GM18505 (cell line): ENCODE measurements around the gene BCL11A.
A peak's percentile ranks its signal among the peaks of the same experiment; 100 is the strongest.

Experiments used
- ATAC-seq: cut with Tn5 transposase; IDR thresholded peaks from one replicate; pipeline ENCODE4 v1.9.1; 2021; ENCODE audit not compliant: unreplicated experiment
- POLR2A ChIP-seq: IDR thresholded peaks from 4 replicates; pipeline ENCODE4 v1.6.1; 2011; ENCODE audit warnings: borderline replicate concordance; ENCODE audit not compliant: insufficient read depth, insufficient read length; ENCODE audit errors: extremely low read depth

Gene BCL11A

DNA sequence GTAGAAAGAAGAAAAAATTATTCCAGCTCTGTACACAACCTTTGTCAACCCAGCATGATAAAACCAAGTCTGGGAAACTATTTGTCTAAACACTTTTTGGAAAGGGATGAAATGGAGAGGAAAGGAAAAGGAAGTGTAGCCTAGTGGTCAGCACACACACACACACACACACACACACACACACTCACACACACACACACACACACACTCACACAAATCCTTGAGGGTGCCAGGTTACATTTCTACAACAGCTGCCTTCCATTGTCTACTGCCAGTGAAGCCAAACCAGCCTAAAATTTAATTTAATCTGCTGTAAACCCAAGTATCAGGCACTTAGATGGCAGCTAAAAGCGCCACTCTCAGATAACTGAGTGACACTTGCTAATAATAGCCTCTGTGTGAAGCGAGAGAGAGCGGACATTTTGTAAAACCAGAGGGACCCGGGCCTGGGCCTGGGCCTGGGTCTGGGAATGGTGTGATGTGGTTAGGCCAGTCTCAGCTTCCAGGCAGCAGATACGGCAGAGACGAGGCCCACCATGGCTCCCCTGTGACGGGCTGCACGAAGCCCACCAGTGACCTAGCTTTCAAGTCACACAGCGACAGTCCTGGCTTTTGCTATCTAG lies 32.4 kb downstream of the BCL11A start:
- no peak for TF ChIP-seq POLR2A
- ATAC-seq: no peak

- TF ChIP-seq POLR2A: no peak
- ATAC-seq: no peak
Measured at GRCh38 chr2:60520151-60520876, 33.1 kb downstream of the BCL11A start.

GRCh38 chr2:60519231-60519863 lies 34.1 kb downstream of the BCL11A start:
- ATAC-seq: no peak
- TF ChIP-seq POLR2A: no peak

- no peak for TF ChIP-seq POLR2A
- ATAC-seq: no peak
Measured at GRCh38 chr2:60518567-60518966, 34.9 kb downstream of the BCL11A start.

DNA sequence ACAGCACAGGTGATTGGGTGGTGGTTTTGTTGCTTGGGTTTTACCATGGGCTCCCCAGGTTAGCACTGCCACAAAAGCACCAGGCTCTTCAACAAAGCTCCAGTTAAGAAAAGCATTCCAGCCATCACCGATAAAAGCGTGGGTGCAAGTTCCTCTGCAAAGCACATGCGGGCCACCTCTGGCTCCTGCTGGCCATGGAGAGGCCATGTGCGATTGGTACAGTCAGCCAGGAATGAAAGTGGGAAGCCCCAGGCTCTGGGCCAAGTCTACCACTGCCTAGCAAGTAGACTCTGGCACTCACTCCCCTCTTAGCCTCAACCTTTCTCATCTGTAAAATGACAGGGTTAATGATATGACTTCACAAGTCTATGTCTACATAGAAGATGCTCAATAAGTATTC lies 36.0 kb downstream of the BCL11A start:
- no peak for ATAC-seq
- TF ChIP-seq POLR2A: no peak

GRCh38 chr2:60516826-60517225 lies 36.6 kb downstream of the BCL11A start:
- ATAC-seq: no peak
- TF ChIP-seq POLR2A: no peak

GRCh38 chr2:60516383-60516811 lies 37.1 kb downstream of the BCL11A start:
- no peak for ATAC-seq
- no peak for TF ChIP-seq POLR2A

GRCh38 chr2:60515721-60516226 lies 37.7 kb downstream of the BCL11A start:
- peak; percentile 46 for TF ChIP-seq POLR2A
- ATAC-seq: peak; percentile 84

GRCh38 chr2:60513996-60514395 lies 39.5 kb downstream of the BCL11A start:
- no peak for TF ChIP-seq POLR2A
- ATAC-seq: no peak

DNA sequence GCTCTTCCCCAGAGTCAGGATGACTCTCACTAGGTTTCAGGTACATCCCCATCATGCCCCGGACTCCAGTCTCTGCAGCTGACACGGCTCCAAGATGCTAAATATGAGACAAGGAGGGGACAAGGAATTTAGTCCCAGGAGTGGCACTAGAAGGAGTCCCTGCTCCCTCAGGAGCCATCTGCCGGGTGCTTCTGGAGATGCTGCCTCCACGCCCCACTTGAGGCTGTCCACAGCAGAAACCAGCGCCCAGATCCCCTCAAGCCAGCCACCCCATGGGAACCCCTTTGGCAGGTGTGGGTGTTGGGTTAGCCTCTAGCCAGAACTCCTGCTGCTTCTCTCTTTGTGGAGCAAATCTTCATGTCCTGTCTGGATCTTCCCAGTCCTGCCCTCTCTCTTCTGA lies 40.3 kb downstream of the BCL11A start:
- no peak for TF ChIP-seq POLR2A
- no peak for ATAC-seq

DNA sequence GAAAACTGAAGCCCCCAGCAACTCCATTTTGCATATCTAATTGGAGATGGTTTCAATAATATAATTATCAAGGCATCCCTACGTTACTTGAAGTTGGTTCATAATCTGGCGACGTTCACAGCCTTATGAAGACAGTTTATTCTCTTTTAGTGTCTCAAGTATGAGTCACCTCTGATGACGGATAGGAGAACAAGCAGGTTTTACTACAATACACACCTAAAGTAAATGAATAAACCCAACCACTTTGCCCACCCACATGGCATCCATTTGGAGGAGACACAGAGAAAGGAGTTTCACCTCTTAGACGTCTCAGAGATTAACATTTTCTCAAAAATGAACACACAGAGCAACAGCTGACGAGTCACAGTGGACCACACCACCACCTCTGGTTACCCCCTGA lies 40.8 kb downstream of the BCL11A start:
- no peak for ATAC-seq
- no peak for TF ChIP-seq POLR2A

DNA sequence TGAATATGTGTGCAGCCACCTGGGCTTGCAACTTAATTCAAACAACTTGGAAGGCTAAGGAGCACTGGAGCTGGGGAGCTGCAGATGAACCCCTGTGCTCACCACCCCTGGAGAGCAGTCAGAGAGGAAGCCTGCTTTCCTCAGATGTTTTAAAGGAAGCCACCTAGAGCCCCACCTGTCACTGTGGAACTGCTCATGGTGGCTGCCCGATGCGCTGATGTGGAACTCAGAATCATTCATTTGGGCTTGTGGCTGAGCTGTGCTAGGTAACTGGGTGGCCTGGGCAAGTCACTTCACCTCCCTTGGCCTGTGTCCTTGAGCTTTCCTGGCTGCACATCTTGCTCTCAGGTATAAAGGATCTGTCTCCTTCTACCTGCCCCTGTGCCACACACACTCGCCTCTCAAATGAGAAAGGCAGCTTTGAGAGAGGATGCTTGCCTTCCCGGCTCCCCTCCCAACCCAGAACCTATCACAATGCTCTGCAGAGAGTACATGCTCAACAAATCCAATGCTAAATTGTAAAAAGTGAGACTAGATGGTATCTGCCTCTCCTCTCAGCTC lies 41.3 kb downstream of the BCL11A start:
- no peak for TF ChIP-seq POLR2A
- ATAC-seq: no peak

DNA sequence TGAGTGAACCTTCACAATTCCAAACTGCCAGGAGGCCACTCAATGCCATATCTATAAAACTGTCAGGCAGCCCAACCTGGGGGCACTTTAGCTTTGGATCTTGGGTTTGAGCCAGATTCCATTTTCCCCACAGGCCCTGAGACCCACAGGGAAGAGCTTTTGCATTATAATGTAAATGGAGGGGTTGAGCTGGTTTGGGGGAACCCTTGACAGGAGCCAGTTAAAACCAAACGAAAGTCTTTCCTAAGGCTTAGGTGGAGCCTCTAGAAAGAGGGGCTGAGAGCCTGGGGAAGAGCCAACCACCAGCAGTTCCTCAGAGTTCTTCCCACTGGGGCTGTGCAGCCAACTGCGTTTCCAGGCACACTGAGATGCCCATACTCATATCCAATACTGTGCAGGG lies 42.7 kb downstream of the BCL11A start:
- no peak for ATAC-seq
- TF ChIP-seq POLR2A: no peak
